NCI-H1436 (cell line): ENCODE data around the gene RHOT2.
A peak's percentile ranks its signal among the peaks of the same experiment; 100 is the strongest.
"Not testable (repeated sequence)": the region's sequence is repeated elsewhere in the genome, so short reads cannot be mapped to it uniquely, and the experiment has no call there.

Experiments
- DNase-seq: peaks from one replicate; lab custom pipeline; 2025; lab: John Stamatoyannopoulos, UW

RHOT2 gene

DNA sequence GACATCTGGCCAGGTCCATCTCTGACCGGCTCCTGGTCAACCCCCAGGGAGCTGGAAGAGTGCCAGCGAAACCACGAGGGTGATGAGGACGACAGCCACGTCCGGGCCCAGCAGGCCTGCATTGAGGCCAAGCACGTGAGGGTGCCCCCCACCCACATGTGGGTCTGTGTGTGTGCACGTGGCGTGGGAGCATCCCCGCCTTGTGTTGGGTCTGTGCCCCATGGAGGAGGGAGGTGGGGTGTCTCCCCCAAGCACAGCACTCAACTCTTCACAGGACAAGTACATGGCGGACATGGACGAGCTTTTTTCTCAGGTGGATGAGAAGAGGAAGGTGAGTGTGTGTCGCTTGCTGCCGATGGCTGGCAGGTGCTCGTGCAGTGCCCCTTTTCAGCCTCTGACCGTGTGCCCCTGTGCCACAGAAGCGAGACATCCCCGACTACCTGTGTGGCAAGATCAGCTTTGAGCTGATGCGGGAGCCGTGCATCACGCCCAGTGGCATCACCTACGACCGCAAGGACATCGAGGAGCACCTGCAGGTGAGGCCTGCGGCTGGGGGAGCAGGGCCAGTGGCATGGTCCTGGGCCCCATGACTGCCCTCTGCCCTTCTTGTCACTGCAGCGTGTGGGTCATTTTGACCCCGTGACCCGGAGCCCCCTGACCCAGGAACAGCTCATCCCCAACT is 14.0 kb downstream of the RHOT2 start:
- no peak for DNase-seq

- no peak for DNase-seq
Measured at GRCh38 chr16:682493-683395, 14.8 kb downstream of the RHOT2 start.

- no peak for DNase-seq
Measured at GRCh38 chr16:683396-684070, 15.6 kb downstream of the RHOT2 start.

DNA sequence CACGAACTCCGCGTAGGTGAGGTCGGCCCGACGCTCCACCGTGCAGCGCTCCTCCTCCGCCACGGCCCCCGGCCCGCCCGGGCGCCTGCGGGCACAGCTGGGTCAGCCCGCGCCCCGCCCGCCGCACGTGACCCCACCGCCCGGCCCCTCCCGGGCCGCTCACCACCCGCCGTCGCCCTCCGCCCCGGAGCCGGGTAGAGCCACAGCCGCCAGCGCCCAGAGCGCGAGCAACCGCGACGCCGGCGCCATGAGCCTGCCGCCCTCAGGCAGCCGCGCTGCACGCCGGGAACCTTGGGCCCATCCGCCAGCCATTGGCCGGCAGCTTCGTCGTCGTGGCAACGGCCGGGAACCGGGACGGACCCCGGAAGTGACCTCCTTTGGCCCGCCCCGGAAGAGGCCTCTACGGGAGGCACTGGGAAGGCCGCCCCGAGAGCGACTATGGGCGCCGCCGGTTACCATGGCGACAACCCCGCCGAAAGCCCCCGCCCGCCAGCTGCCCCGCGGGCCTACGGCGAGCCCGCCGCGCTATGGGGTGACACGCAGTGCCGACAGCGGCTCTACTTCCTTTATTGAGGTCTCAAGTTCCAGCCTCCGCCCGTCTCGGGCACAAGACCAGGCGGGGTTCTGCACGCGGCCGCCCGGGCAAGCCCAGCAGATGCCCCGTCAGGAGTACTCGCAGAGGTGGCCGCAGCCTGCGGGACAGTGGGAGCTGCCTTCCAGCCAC is 16.3 kb downstream of the RHOT2 start, which contains the start of gene JMJD8:
JMJD8 (minus strand) TSS at position 264 of the 724 bp plus-strand sequence; CDS start at position 249, 15 bp downstream.
- DNase-seq = peak; percentile 97

DNA sequence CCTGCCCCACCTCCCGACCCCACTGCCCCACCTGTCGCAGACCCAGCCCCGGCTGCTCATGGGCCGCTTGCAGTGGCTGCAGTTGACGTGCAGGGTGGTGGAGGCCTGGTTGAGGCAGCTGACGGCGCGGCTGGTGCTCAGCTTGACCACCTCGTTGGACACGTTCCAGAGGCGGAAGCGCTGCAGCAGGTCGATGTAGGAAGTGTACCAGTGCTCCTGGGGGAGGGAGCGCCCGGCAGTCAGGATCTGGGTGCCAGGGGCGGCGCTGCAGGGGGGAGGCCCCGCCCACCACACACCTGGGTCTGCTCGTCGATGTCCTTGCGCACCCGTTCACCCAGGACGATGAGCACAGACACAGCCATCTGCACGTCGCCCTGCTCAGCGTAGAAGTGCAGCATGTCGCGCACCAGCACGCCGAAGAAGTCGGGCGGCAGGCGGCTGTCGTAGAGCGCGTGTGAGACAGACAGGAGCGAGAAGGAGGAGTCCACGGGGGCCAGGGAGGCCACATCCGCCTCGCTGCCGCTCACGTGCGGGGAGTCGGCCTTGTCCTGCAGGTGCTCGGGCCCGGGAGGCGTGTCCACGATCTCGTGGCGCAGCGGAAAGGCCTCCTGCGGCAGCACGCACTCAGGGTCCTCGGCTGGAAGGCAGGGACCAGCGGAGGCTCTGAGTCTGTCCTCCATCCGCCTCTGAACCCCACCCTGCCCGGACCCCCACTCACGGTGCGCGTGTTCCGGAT is 17.2 kb downstream of the RHOT2 start:
- no peak for DNase-seq

- DNase-seq = no peak
Measured at GRCh38 chr16:685967-686366, 18.0 kb downstream of the RHOT2 start.

GRCh38 chr16:686459-687260 is 18.7 kb downstream of the RHOT2 start:
- no peak for DNase-seq

DNA sequence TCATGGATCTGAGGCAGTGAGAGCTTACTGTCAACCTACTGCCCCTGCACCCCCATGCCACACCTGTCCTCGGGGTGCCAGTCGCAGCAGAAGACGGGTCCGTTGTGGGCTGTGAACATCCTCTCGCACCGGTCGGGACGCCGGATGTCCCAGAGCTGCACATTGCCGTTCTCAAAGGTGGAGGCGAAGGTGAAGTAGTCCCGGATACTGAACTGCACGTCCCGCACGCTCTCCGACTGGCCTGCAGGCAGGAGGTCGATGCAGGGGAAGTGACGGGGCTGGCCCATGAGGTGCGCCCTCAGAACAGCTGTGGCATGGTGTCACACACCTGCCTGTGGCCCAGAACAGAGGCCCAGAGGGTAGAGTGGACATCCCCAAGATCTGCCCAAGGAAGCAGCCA is 19.6 kb downstream of the RHOT2 start:
- DNase-seq = no peak

- DNase-seq = no peak
Measured at GRCh38 chr16:689175-689897, 21.4 kb downstream of the RHOT2 start.

DNA sequence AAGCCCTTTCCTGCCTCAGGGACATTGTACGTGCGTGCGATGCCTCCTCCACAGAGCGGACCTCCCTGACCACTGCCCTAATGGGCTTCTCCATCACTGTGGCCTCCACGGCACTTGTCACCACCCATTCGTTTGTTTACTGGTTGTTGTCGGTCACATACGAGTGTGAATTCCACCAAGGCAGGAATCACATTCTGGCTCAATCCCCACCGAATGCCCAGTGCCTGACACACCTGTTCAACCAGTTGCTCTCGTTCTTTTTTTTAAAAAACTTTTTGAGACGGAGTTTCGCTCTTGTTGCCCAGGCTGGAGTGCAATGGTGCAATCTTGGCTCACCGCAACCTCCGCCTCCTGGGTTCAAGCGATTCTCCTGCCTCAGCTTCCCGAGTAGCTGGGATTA is 23.3 kb downstream of the RHOT2 start:
- not testable (repeated sequence) for DNase-seq

DNA sequence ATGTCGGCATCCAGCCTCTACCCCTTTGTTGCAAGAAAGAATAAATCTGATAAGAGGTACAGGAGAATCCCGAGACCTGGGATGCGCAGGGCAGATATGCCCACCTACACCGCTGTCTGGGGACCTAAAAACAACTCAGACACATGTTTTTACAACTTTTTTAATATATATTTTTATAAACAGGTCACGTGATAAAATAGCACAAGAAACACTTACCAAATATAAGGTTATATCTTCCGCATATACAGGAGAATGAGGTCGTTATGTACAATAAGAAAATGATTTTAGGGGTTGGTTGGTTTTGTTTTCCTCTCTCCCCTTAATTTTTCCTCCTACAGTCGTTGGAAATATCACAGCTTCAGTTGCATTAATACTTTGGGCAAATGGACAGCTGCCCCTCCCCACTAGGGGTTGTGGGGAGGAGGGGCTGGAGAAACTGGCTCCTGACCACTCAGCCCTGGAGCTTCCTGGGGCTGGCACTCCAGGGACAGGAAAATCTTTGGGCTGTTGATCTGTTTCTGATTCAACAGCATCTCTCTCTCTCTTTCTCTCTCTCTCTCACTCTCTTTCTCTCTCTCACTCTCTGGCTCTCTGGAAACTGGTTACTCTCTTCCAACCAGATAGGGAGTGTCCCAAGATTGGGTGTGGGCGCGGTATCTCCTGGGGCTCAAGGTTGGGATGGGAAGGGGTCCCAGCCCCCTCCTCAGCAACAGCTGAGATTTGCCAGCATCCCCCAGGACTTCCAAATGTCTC is 24.6 kb downstream of the RHOT2 start:
- DNase-seq = no peak

DNA sequence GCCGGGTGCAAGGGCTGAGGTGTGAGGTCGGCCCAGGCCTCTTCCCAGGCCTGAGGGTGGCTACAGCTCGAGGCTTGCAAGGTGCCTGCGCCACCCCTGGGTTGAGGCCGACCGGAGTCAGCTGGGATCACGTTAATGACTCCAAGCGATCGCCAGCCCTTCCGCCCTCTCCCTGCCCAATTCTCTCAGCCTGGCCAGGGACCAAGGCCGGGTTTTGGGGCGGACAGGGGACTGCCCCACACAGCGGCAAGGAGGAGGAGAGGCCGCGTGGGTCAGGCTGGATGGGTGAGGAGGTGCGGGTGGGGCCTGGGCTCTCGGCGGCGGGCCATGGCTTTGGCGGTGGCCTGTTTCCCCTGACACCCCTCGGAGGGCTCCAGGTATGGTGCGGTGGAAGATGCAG is 25.4 kb downstream of the RHOT2 start:
- DNase-seq = no peak

DNA sequence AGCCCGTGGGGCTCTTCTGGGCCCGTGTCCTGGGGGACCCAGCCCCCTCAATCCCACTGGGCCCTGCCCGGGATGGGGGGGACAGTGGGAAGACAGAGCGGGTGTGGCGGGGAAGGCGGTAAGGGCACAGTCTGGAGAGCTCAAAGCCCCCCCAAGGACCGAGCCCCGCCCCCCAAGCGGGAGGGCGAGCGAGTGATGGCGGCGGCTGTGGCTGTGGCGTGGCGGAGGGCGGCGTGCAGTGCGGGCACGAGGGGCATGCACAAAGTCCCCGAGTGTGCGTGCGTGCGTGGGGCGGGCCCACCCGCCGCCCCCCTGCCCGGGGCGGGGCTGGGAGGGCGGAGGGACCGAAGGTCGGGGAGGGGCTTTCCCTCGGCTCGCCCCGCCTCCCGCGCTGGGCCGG is 25.8 kb downstream of the RHOT2 start:
- DNase-seq = no peak

DNA sequence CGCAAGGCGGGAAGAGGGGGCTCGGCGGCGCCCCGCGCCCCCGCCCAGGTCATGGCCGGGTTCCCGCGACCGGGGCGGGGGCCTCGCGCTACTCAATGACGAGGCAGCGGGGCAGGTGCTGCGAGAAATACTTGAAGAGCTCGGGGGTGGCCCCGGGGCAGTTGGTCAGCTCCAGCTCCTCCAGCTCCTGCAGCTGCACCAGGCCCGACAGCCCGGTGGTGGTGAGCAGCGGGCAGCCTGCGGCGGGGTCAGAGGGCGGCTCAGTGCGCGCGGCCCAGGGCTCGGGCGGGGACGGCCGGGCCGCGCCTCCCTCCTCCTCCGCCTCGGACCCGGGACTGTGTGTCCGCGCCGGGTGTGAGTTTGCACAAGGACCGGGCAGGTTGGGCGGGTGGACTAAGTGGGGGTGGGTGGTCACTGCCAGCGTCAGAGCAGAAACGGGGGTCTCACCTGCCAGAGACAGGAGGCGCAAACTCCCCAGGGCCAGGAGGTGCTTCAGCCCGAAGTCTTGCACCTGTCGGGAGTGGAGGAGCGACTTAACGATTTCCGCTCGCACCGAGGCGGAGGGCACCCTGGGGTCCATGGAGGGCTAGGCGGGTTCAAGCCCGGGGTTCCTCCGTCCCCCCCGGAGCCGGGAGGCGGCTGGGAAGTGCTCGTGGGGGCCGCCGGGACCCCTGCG is 26.4 kb downstream of the RHOT2 start:
- no peak for DNase-seq

- DNase-seq = no peak
Measured at GRCh38 chr16:694863-695354, 27.0 kb downstream of the RHOT2 start.

DNA sequence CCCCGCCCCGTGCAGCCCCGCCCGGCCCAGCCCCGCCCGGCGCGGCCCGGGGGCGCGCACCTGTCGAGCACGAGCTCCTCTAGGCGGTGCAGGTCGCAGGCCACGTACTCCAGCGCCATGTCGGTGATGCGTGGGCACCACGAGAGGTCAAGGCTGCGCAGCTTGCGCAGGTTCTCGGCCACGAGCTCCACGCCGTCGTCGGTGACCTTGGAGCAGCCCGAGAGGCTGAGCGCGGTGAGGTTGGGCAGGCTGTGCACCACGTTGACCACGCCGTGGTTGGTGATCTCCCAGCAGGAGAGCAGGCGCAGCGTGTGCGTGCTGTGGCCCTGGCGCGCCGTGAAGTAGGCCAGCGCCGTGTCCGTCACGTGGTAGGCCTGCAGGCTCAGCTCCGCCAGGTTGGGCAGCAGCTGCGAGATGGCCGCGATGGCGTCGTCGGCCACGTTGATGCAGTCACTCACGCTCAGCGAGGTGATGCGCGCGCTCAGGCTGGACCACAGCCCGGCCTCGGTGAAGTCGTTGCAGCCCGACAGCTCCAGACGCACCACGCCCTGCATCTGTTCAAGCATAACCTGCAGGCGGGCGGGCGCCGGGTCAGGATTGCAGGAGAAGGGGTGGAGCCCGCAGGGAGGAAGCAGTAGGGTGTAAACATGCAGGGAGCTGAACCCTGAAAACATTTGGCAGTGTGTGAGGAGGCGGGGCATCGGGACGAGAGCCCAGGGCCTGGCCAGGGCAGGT is 27.6 kb downstream of the RHOT2 start:
- peak; percentile 17 for DNase-seq

GRCh38 chr16:698911-699671 is 31.2 kb downstream of the RHOT2 start:
- no peak for DNase-seq
